Mammary epithelial cell (primary cell): ENCODE data around the gene PTRH1.

Experiments used
- EZH2 ChIP-seq: IDR thresholded peaks from 2 replicates; pipeline ENCODE4 v1.6.1; 2012; ENCODE audit warnings: low read length, inconsistent platforms, borderline replicate concordance
- TF ChIP-seq, protein P1 (sequence below), 2 donors: IDR thresholded peaks in 1 of 2; conservative IDR thresholded peaks in 1 of 2; 2 replicates each; pipeline ENCODE4 v1.5.1; 2011 to 2012; ENCODE audit warnings: inconsistent platforms in 2 of 2, low read length in 2 of 2, mild to moderate bottlenecking in 2 of 2, control low read depth in 1 of 2, low read depth in 1 of 2; ENCODE audit not compliant: insufficient read depth in 1 of 2; ENCODE audit errors: extremely low read depth in 1 of 2

DNA sequence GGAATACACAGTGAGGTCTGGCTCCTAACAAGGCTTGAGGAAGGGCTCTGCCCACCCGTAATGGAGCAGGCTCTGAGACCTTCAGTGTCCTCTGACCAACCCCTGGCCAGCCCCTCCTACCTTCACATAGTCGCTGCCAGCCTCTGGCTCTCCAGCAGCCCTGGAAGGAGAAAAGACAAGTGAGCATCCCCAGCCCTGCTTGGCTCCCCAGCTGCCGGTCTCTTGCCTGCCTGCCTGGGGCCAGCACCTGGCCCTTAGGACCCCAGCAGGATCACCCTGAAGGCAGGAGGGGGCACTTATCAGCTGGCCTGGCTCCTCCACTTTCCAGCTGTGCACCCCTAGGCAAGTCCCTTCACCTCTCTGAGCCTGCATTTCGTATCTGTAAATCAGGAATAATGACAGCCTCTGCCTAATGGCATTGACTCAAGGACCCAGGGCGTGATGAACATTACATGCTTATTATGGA, 46.1 kb upstream of the PTRH1 start:
- TF ChIP-seq, protein P1, sequence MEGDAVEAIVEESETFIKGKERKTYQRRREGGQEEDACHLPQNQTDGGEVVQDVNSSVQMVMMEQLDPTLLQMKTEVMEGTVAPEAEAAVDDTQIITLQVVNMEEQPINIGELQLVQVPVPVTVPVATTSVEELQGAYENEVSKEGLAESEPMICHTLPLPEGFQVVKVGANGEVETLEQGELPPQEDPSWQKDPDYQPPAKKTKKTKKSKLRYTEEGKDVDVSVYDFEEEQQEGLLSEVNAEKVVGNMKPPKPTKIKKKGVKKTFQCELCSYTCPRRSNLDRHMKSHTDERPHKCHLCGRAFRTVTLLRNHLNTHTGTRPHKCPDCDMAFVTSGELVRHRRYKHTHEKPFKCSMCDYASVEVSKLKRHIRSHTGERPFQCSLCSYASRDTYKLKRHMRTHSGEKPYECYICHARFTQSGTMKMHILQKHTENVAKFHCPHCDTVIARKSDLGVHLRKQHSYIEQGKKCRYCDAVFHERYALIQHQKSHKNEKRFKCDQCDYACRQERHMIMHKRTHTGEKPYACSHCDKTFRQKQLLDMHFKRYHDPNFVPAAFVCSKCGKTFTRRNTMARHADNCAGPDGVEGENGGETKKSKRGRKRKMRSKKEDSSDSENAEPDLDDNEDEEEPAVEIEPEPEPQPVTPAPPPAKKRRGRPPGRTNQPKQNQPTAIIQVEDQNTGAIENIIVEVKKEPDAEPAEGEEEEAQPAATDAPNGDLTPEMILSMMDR (conservative IDR thresholded peaks at IDR 0.05 in 1 of 2, IDR thresholded peaks at IDR 0.05 in 1 of 2; ENCODE audit: extremely low read depth in 1 of 2, insufficient read depth in 1 of 2, low read depth in 1 of 2, low read length in 2 of 2), result no peak
- TF ChIP-seq EZH2, result no peak
